Stimulated activated naive CD4-positive, alpha-beta T cell treated with Interleukin-2 at 50 U/mL for 16 hours (primary cell): Measurements from ENCODE around the gene KLK3.
"Not testable (repeated sequence)": the region's sequence is repeated elsewhere in the genome, so short reads cannot be mapped to it uniquely, and the experiment has no call there.

Experiments
- DNase-seq: peaks from one replicate; lab custom pipeline; 2025; lab: John Stamatoyannopoulos, UW

KLK3 gene

DNA sequence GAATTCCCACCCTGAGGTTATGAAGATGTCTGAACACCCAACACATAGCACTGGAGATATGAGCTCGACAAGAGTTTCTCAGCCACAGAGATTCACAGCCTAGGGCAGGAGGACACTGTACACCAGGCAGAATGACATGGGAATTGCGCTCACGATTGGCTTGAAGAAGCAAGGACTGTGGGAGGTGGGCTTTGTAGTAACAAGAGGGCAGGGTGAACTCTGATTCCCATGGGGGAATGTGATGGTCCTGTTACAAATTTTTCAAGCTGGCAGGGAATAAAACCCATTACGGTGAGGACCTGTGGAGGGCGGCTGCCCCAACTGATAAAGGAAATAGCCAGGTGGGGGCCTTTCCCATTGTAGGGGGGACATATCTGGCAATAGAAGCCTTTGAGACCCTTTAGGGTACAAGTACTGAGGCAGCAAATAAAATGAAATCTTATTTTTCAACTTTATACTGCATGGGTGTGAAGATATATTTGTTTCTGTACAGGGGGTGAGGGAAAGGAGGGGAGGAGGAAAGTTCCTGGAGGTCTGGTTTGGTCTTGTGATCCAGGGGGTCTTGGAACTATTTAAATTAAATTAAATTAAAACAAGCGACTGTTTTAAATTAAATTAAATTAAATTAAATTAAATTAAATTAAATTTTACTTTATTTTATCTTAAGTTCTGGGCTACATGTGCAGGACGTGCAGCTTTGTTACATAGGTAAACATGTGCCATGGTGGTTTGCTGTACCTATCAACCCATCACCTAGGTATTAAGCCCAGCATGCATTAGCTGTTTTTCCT is 7.0 kb downstream of the KLK3 start:
- no peak for DNase-seq

DNA sequence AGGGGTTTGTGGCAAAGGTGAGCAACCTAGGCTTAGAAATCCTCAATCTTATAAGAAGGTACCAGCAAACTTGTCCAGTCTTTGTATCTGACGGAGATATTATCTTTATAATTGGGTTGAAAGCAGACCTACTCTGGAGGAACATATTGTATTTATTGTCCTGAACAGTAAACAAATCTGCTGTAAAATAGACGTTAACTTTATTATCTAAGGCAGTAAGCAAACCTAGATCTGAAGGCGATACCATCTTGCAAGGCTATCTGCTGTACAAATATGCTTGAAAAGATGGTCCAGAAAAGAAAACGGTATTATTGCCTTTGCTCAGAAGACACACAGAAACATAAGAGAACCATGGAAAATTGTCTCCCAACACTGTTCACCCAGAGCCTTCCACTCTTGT is 14.8 kb downstream of the KLK3 start:
- no peak for DNase-seq

DNA sequence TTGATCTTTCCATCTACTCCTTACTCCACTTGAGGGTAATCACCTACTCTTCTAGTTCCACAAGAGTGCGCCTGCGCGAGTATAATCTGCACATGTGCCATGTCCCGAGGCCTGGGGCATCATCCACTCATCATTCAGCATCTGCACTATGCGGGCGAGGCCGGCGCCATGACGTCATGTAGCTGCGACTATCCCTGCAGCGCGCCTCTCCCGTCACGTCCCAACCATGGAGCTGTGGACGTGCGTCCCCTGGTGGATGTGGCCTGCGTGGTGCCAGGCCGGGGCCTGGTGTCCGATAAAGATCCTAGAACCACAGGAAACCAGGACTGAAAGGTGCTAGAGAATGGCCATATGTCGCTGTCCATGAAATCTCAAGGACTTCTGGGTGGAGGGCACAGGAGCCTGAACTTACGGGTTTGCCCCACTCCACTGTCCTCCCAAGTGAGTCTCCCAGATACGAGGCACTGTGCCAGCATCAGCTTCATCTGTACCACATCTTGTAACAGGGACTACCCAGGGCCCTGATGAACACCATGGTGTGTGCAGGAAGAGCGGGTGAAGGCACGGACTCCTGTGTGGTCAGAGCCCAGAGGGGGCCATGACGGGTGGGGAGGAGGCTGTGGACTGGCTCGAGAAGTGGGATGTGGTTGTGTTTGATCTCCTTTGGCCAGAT is 15.8 kb downstream of the KLK3 start:
- no peak for DNase-seq

DNA sequence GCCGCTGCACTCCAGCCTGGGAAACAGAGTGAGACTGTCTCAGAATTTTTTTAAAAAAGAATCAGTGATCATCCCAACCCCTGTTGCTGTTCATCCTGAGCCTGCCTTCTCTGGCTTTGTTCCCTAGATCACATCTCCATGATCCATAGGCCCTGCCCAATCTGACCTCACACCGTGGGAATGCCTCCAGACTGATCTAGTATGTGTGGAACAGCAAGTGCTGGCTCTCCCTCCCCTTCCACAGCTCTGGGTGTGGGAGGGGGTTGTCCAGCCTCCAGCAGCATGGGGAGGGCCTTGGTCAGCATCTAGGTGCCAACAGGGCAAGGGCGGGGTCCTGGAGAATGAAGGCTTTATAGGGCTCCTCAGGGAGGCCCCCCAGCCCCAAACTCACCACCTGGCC is 18.3 kb downstream of the KLK3 start, which contains the start of gene KLK2:
Gene KLK2 (plus strand): TSS at position 384 of the 400 bp plus-strand sequence. CDS start 35 bp downstream, outside the sequence.
- no peak for DNase-seq

DNA sequence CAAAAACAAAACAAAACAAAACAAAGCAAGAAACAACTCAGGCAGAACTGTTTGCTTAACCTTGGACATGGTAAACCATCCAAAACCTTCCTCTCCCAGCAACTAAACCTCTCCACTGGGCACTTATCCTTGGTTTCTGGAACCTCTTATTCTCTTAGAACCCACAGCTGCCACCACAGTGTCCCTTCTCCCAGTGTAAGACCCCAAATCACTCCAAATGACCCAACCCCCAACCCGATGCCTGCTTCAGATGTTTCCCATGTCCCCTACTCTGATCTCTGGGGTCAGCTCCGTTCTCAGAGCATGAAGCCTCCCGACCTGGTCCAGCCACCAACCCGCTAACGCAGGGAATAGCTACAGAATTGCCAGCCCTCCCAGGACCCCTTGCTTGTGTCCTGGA is 19.5 kb downstream of the KLK3 start:
- DNase-seq = no peak

DNA sequence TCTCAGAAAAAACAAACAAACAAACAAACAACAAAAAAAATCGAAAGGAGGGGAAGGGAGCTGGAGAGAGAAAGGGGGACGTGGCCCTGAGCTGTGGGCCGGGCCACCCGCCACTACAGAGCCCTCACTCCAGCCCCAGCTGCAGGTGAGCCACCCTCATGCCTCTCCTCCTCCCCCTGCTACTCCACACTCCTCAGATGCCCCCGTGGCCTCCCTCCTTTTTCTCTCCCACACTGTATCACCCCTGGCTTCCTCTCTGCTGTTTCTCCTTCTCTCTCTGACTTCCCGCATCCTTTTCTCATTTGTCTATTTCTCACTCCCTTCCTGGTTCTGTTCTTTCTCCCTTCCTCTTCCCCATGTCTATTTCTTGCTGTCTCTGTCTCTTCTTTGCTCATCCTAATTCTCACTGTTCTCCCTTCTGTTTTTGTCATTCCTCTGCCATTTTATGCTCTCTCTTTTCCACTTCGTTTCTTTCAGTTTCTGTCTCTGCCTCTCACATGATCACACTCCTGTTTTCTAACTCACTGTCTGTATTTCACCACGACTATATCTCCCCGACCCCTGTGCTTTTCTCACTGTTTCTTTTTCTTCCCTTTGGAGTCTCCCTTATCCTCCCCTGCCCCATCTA is 21.2 kb downstream of the KLK3 start:
- DNase-seq = no peak

DNA sequence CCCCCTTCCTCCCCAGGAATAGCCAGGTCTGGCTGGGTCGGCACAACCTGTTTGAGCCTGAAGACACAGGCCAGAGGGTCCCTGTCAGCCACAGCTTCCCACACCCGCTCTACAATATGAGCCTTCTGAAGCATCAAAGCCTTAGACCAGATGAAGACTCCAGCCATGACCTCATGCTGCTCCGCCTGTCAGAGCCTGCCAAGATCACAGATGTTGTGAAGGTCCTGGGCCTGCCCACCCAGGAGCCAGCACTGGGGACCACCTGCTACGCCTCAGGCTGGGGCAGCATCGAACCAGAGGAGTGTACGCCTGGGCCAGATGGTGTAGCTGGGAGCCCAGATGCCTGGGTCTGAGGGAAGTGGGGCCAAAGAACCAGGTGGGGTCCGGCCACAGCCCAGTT is 21.7 kb downstream of the KLK3 start:
- no peak for DNase-seq

DNA sequence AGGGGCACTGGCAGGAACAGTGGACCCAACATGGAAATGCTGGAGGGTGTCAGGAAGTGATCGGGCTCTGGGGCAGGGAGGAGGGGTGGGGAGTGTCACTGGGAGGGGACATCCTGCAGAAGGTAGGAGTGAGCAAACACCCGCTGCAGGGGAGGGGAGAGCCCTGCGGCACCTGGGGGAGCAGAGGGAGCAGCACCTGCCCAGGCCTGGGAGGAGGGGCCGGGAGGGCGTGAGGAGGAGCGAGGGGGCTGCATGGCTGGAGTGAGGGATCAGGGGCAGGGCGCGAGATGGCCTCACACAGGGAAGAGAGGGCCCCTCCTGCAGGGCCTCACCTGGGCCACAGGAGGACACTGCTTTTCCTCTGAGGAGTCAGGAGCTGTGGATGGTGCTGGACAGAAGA is 22.6 kb downstream of the KLK3 start:
- DNase-seq = no peak

DNA sequence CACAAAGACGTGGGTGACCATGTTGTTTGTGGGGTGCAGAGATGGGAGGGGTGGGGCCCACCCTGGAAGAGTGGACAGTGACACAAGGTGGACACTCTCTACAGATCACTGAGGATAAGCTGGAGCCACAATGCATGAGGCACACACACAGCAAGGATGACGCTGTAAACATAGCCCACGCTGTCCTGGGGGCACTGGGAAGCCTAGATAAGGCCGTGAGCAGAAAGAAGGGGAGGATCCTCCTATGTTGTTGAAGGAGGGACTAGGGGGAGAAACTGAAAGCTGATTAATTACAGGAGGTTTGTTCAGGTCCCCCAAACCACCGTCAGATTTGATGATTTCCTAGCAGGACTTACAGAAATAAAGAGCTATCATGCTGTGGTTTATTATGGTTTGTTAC is 24.1 kb downstream of the KLK3 start:
- no peak for DNase-seq

DNA sequence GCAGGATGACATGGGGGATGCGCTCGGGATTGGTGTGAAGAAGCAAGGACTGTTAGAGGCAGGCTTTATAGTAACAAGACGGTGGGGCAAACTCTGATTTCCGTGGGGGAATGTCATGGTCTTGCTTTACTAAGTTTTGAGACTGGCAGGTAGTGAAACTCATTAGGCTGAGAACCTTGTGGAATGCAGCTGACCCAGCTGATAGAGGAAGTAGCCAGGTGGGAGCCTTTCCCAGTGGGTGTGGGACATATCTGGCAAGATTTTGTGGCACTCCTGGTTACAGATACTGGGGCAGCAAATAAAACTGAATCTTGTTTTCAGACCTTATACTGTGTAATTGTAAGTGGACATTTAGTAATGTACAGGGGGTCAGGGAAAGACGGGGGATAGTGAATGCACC is 25.5 kb downstream of the KLK3 start:
- no peak for DNase-seq

DNA sequence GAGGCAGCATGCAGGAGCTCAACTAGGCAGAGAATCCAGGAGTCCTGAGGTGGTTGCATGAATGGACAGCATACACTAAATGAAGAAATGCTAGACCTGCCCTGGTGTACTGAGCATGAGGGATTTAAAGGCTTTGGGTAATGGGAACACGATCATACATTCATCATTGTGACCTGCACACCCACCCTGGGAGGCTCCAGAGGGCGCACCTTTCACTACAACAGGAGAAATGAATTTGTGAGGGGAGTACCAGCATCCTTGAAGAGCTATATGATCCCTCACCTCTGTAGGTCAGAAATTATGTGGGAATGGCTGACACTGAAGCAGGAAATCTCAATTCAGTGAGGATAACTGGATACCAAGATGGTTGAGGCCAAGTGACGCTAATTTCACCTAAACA is 27.5 kb downstream of the KLK3 start:
- no peak for DNase-seq

DNA sequence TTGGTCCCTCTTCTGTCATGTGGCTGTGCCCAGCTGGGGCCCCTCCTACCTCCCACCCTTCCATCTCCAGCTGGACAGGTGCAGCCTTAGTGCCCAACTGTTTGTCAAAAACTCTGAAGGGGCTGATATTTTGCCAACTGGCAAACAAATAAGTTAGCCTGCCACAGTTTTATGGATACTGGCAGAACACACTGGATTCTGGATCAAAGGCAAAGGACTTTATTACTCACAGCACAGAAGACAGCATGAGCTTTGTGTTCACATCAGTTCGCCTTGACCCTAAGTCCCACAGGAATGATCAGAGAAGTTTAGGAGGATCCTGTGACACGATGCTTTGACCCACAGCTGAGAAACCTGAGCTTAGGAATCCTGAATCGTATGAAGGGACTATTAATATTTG is 34.9 kb downstream of the KLK3 start:
- DNase-seq = no peak

DNA sequence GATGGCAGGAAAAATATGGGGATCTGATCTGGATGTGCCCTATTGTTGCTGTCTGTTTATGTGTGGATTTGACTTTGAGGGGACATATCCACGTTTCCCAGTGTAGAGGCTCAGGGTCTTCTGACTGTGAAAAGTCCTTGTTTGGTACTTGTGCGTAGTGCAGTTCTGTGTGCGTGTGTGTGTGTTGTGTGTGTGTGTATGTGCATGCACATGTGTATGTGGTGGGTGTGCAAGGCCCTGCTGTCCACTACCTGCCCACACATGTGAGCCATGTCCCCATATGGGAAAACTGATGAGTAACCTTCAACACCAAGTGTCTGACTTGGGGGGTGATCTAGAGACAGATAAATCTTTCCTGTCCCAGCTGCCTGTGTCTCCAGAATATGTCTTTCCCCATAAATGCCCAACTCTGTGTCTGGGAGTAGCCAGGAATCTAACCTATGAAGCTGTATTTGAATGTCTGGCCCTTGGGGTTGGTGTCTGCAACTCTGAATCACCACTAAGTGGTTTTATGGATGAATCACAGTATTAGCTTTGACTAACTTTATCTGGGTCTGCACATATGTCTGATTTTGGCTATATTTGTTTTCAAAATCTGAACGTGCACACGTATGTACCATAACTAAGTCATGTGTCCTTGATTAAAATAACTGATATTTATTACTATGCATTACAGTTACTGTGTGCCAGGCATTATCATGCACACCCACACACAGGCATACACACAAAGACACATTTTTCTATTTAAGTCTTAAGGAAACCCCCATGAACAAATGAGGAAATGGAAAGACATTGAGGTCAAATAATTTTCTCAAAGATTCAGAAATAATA is 35.9 kb downstream of the KLK3 start:
- DNase-seq = no peak

DNA sequence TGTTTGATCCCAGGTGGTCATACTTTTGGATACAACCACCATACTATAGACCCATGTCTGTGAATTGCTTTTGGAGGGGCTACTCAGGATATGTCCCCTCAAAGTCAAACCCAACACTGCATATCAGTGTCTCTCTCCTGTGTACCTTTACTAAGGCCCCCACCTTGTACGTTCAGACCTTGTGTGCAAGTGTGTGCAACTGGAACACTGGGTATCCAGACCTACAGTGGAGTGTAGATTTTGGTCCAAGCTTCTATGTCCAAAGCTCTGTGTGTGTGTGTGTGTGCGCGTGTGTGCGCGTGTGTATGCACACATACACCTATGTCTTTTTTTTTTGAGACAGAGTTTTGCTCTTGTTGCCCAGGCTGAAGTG is 36.5 kb downstream of the KLK3 start:
- no peak for DNase-seq

DNA sequence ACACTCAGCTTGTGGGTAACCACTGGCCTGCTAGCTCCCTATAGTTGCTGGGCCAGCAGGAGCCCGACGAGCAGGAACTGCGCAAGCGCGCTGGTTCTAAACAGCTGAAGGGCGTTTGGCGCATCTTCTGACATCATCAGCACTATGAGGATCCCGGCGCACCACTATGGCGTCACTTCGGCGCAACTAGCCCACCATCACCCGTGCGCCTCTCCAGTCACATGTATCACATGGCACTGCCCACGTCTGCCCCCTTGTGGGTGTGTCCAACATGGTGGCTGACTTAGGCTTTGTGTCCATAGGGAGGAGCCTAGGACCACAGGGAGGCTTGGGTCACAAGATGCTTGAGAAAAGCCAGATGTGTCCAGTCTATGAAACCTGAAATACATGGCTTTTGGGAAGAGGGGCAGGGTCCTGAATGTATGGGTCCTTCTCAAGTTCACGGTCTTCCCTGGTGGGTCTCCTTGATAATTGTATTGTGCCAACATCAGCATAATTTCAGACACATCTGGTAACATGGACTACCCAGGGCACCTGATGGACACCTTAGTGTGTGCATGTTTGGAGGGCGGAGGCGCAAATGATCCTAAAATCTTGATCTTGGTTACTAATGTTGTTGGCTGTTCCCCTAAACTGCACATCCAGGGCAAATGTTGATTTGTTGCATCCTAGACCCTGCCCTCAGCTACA is 38.5 kb downstream of the KLK3 start:
- DNase-seq = no peak

DNA sequence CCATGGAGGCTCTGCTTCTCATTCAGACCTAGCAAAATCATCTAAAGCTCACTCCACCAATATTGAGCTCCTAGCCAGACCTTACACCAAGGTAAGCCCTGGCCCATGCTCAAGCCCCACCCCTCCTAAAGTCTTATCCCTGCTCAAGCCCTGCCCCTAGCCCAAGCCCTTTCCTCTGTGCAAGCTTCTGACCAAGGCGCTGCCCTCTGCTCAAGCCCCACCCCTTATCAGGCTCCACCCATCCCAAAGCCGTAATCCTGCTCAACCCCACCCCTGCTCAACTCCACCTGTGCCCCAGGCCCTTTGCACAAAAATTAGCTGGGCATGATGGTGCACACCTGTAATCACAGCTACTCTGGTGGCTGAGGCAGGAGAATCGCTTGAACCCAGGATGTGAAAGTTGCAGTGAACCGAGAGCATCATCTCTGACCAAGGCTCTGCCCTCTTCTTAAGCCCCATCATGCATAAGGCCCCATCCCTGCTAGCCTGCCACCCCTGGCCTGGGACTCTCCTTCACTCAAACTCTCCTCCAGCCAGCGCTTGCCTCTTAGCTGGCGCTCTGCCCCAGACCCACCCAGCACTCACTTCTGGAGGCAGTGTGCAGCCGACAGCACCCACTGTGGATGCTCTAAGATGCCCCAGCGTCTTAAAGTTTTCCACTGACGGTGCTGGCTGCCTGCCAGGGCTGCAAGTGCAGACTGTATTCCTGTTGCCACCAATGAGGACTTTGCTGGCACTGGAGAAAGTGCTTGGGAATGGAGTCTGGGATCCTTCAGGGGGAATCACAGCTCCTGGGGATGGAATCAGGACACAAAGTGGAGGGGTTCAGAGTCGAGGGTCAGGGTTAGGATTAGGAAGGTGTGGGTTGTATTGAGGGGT is 40.0 kb downstream of the KLK3 start:
- no peak for DNase-seq

DNA sequence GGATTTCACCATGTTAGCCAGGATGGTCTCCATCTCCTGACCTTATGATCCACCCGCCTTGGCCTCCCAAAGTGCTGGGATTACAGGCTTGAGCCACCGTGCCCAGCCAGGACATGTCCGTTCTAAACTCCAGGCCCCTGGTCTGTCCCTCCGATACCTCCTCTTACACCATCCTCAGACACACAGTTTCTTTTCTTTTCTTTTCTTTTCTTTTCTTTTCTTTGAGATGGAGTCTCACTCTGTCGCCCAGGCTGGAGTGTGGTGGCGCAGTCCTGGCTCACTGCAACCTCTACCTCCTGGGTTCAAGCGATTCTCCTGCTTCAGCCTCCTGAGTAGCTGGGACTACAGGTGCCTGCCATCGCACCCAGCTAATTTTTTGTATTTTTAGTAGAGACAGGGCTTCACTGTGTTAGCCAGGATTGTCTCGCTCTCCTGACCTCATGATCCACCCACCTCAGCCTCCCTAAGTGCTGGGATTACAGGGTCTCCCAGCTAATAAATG is 41.4 kb downstream of the KLK3 start:
- DNase-seq = not testable (repeated sequence)

DNA sequence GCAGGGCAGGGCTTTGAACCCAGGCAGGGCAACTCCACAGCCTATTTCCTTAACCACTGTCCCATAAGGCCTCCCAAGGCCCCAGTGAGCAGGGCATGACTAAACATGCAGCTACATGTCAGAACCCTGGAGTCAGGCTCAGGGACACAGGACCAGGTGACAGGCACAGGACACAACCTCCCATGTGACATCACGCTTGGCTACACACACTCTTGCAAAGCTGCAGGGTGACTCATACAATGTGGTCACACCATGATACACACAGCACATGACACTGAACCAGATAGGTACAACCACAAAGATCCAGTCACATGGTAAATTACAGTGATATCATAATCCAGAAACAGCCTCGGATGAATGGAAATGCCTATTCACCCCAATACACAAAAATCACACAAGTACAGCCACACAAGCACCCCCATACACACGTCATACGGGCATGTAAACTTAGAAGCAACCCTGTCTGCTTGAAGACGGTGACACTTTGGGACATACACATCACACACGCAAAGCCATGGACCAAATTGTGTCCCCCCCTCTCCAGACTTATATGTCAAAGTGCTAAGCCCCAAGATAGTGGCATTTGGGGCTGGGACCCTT is 42.0 kb downstream of the KLK3 start:
- DNase-seq = no peak

DNA sequence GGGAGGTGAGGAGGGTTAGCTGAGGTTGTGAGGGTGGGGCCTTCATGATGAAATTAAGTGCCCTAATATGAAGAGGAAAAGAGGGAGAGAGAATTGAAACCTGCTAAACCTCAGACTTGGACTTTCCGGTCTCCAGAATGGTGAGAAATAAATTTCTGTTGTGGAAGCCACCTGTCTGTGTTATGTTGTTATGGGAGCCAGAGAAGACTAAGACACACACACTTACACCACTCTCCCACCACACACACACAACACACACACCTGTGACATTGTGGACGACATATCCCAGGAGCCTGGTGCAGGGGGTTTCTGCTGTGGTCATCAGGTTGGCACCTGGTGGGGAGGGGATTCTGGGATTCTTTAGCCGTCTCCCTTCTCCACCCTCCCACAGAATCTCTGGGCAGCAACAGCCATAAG is 42.5 kb downstream of the KLK3 start:
- DNase-seq = no peak

DNA sequence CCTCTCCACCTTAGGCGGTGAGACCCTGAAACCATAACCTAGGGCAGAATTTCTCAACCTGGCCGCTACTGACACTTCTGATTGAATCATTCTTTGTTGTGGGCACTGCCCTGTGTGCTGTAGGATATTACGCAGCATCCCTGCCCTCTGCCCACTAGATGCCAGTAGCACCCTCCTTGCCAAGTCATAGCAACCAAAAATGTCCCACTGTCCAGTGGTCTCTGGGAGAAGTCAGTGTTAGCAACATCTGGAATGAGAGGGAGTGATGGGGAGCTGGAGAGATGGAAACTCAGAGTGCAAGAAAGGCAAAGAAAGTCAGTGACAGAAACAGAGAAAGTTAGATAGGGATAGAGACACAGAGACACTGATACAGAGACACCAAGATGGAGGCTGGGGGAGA is 42.9 kb downstream of the KLK3 start:
- DNase-seq = no peak
